Measurements from ENCODE around the gene EPHA6. TPM values are rescaled to one million over a fixed set of nuclear protein-coding genes. Genes with fewer than 3 reads are reported as not detected.

EPHA6 gene
- total and polyA plus RNA-seq, 2 donors (not counting 3 experiments of a cell fraction or from before 2014, with no cell fraction given), result not detected

GRCh38 chr3:97230486-97230885, 416.1 kb downstream of the EPHA6 start:
- no TSS peak for BruUV-seq (replicated peaks)
- H3K9me3 ChIP-seq (replicated peaks; ENCODE audit: control insufficient read depth, insufficient read depth, low read length), result no peaks in the 10 kb centered on the region
- H3K36me3 ChIP-seq (ENCODE audit: control insufficient read depth in 2 of 2, extremely low read depth in 1 of 2, insufficient read depth in 2 of 2, low read length in 2 of 2), result no peaks in the 10 kb centered on the region
- H3K9ac ChIP-seq (replicated peaks; ENCODE audit: extremely low read depth, insufficient read depth, low read length), result no peak overlapping the region
- TF ChIP-seq FOS (IDR thresholded peaks at IDR 0.05; ENCODE audit: borderline replicate concordance, insufficient read depth, low read length) (no peak), GATA2 (IDR thresholded peaks at IDR 0.05; ENCODE audit: insufficient read depth, insufficient read length, low read depth, low read length) (no peak), MYC (IDR thresholded peaks at IDR 0.05; ENCODE audit: low read depth, low read length) (no peak), EZH2 (IDR thresholded peaks at IDR 0.05; ENCODE audit: borderline replicate concordance, low read depth, low read length, severe bottlenecking) (no peak), JUN (IDR thresholded peaks at IDR 0.05; ENCODE audit: borderline replicate concordance, insufficient read depth, insufficient read length, low read depth) (no peak), POLR2AphosphoS5 (IDR thresholded peaks at IDR 0.05; ENCODE audit: insufficient read depth, low read depth, low read length) (no peak), CTCF (IDR thresholded peaks at IDR 0.05; ENCODE audit: extremely low read depth in 1 of 2, insufficient read depth in 1 of 2, low read depth in 1 of 2, low read length in 2 of 2) (no peak), POLR2A (IDR thresholded peaks at IDR 0.05; ENCODE audit: low read depth, low read length) (no peak)
- TF ChIP-seq, protein P1, sequence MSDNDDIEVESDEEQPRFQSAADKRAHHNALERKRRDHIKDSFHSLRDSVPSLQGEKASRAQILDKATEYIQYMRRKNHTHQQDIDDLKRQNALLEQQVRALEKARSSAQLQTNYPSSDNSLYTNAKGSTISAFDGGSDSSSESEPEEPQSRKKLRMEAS (IDR thresholded peaks at IDR 0.05; ENCODE audit: insufficient read depth, insufficient read length), result no peak
- H3K79me2 ChIP-seq (ENCODE audit: control insufficient read depth, insufficient read depth, low read length), result no peaks in the 10 kb centered on the region
- intact Hi-C loops (cut with micrococcal nuclease) (no loop called here), dilution Hi-C loops (cut with MboI; ENCODE audit: extremely low pct_ligation_motif_present, low sequenced_read_pairs) (no loop called here)
- POLR2A ChIA-PET, result no interaction called here
- no peak overlapping the region for H2AFZ ChIP-seq (ENCODE audit: low read depth, low read length)
- no peaks in the 10 kb centered on the region for H4K20me1 ChIP-seq (replicated peaks; ENCODE audit: control insufficient read depth, extremely low read depth, insufficient read depth, low read length)
- no peaks in the 10 kb centered on the region for H3K4me1 ChIP-seq (ENCODE audit: control insufficient read depth, extremely low read depth, insufficient read depth, low read length)
- CTCF ChIA-PET, result no interaction called here
- no peak for DNase-seq (ENCODE audit: low read depth, low spot score)
- no peak for FAIRE-seq
- H3K27ac ChIP-seq (ENCODE audit: insufficient read depth, low read depth, low read length), result no peak overlapping the region
- no peak overlapping the region for H3K4me2 ChIP-seq (ENCODE audit: insufficient read depth, low read length)
- no peaks in the 10 kb centered on the region for H3K27me3 ChIP-seq (ENCODE audit: control insufficient read depth in 2 of 2, insufficient read depth in 2 of 2, low read length in 2 of 2)
- no peaks in the 10 kb centered on the region for H3K9me1 ChIP-seq (replicated peaks; ENCODE audit: control insufficient read depth, extremely low read depth, insufficient read depth, low read length)
- H3K4me3 ChIP-seq (replicated peaks in 1 of 3; ENCODE audit: insufficient read depth in 1 of 3, low read depth in 1 of 3, low read length in 3 of 3), result no peak overlapping the region

Measured in endothelial cell of umbilical vein (primary cell).